GM21619 (cell line): ENCODE results near the gene HCRTR1.

Source experiments
- ATAC-seq: cut with Tn5 transposase; IDR thresholded peaks from one replicate; pipeline ENCODE4 v1.9.1; 2021; ENCODE audit not compliant: unreplicated experiment

The HCRTR1 gene

GRCh38 chr1:31665234-31665878, 47.9 kb downstream of the HCRTR1 start:
- no peak for ATAC-seq

- ATAC-seq, result no peak
Measured at GRCh38 chr1:31666263-31666963, 48.9 kb downstream of the HCRTR1 start.

- ATAC-seq, result no peak
Measured at GRCh38 chr1:31667065-31667785, 49.7 kb downstream of the HCRTR1 start.

GRCh38 chr1:31668303-31668883, 50.9 kb downstream of the HCRTR1 start:
- ATAC-seq, result no peak

GRCh38 chr1:31669433-31669785, 51.9 kb downstream of the HCRTR1 start:
- ATAC-seq, result no peak

- no peak for ATAC-seq
Measured at GRCh38 chr1:31669786-31670592, 52.5 kb downstream of the HCRTR1 start.

GRCh38 chr1:31670593-31670964, 53.1 kb downstream of the HCRTR1 start:
- ATAC-seq, result no peak

- no peak for ATAC-seq
Measured at GRCh38 chr1:31671147-31671546, 53.7 kb downstream of the HCRTR1 start.

- ATAC-seq, result no peak
Measured at GRCh38 chr1:31671561-31672201, 54.2 kb downstream of the HCRTR1 start.

- ATAC-seq, result no peak
Measured at GRCh38 chr1:31672986-31673385, 55.5 kb downstream of the HCRTR1 start.

GRCh38 chr1:31673433-31673832, 55.9 kb downstream of the HCRTR1 start:
- ATAC-seq, result no peak

- ATAC-seq, result no peak
Measured at GRCh38 chr1:31674626-31675025, 57.1 kb downstream of the HCRTR1 start.

- ATAC-seq, result no peak
Measured at GRCh38 chr1:31675161-31675560, 57.7 kb downstream of the HCRTR1 start.

GRCh38 chr1:31675756-31676155, 58.3 kb downstream of the HCRTR1 start:
- ATAC-seq, result no peak
